BJ (cell line): ENCODE measurements around the gene FNDC3A. TPM values are rescaled to one million over a fixed set of nuclear protein-coding genes. Genes with fewer than 3 reads are reported as not detected.

ENCODE experiments used
- CTCF ChIA-PET: fragments of 350-600 bp; formaldehyde crosslinking; extraction: SDS; loops from one replicate; lab custom pipeline; 2021; ENCODE audit warnings: antibody characterized with exemption, inconsistent platforms; lab: Yijun Ruan, JAX
- POLR2A ChIA-PET: fragments of 300-600 bp; sonication (Branson Sonifier 250); formaldehyde crosslinking; extraction: SDS; loops from one replicate; lab custom pipeline; 2021; ENCODE audit warnings: antibody characterized with exemption; lab: Charles Lee
- DNase-seq: peaks from one replicate; pipeline ENCODE4 v3.0.0-alpha.2; 2011; ENCODE audit warnings: low read depth
- H3K27me3 ChIP-seq: 2 replicates; pipeline ENCODE4 v1.6.0; 2011; ENCODE audit warnings: low read length; ENCODE audit not compliant: control insufficient read depth, insufficient read depth
- H3K36me3 ChIP-seq: 2 replicates; pipeline ENCODE4 v1.5.1; 2011; ENCODE audit warnings: low read length; ENCODE audit not compliant: control insufficient read depth, insufficient read depth
- H3K4me3 ChIP-seq: 2 replicates; pipeline ENCODE4 v1.5.1; 2011; ENCODE audit warnings: low read depth, mild to moderate bottlenecking, control low read depth, low read length
- CTCF ChIP-seq: IDR thresholded peaks from 2 replicates; pipeline ENCODE4 v1.5.1; 2011; ENCODE audit warnings: low read depth, mild to moderate bottlenecking, control low read depth, inconsistent platforms, low read length, moderate library complexity; ENCODE audit not compliant: insufficient read depth
- polyA minus RNA-seq: library from RNA; depleted of rRNA, polyadenylated mRNA; stranded (reverse); fragments of >200 nt; gene quantifications from 2 replicates; pipeline ENCODE4 v1.2.3, GENCODE V29; 2011; rRNA and poly(A)+ RNA removed
- polyA plus RNA-seq: library from polyadenylated mRNA; depleted of rRNA; stranded (reverse); fragments of >200 nt; gene quantifications from 2 replicates; pipeline ENCODE4 v1.2.3, GENCODE V29; 2011; rRNA removed

The FNDC3A gene
- 30.7 and 51.8 TPM in 2 replicates for polyA plus RNA-seq
- 42.7 and 55.0 TPM in 2 replicates for polyA minus RNA-seq

GRCh38 chr13:48975856-48976575 lies at the start of gene FNDC3A:
FNDC3A (plus strand) TSS chr13:48975912; CDS start chr13:49006191, 30,279 bp downstream.
- ChIA-PET POLR2A (interaction anchor here (0.6 kb wide), 4 partner anchors 113 to 1369 kb away, joined by 3 to 17 read pairs (median 8); no protein-coding TSS in a partner anchor), CTCF (interaction anchor here (1.1 to 1.9 kb wide), 2 partner anchors 207 to 462 kb away, joined by 3 to 4 read pairs; no protein-coding TSS in a partner anchor)
- Histone ChIP-seq H3K27me3 (no peaks in the 10 kb centered on the region), H3K4me3 (peak within 1 kb of the TSS; percentile 90), H3K36me3 (no peaks in the 10 kb centered on the region)
- no peak for DNase-seq
- no peak for TF ChIP-seq CTCF

- POLR2A ChIA-PET, result no interaction called here
- Histone ChIP-seq H3K27me3 (no peaks in the 10 kb centered on the region; the same call in 1 of the 2 replicates), H3K4me3 (no peak overlapping the region), H3K36me3 (no peaks in the 10 kb centered on the region)
- DNase-seq, result no peak
- no peak for TF ChIP-seq CTCF
- CTCF ChIA-PET, result no interaction called here
These were observed 46.8 kb upstream of the FNDC3A start for GRCh38 chr13:48928757-48929430.

- no peak for DNase-seq
- no peak for TF ChIP-seq CTCF
- ChIA-PET CTCF (no interaction called here), POLR2A (no interaction called here)
- H3K4me3 ChIP-seq, result no peak overlapping the region
- H3K27me3 ChIP-seq, result no peaks in the 10 kb centered on the region; the same call in 1 of the 2 replicates
- no peaks in the 10 kb centered on the region for H3K36me3 ChIP-seq
These were observed 44.8 kb upstream of the FNDC3A start for GRCh38 chr13:48930918-48931317.

- POLR2A ChIA-PET, result no interaction called here
- TF ChIP-seq CTCF, result no peak
- Histone ChIP-seq H3K36me3 (no peaks in the 10 kb centered on the region), H3K27me3 (no peaks in the 10 kb centered on the region), H3K4me3 (no peak overlapping the region)
- CTCF ChIA-PET, result no interaction called here
- no peak for DNase-seq
These were observed 37.3 kb upstream of the FNDC3A start for GRCh38 chr13:48938308-48938943.

- ChIA-PET CTCF (no interaction called here), POLR2A (no interaction called here)
- Histone ChIP-seq H3K27me3 (0 out of 2 replicates have a peak, but pooled peaks cover 2% of the 10 kb centered on the region), H3K36me3 (no peaks in the 10 kb centered on the region), H3K4me3 (no peak overlapping the region)
- TF ChIP-seq CTCF, result no peak
- no peak for DNase-seq
These were observed 36.0 kb upstream of the FNDC3A start for GRCh38 chr13:48939728-48940127.
